GM06990 (cell line): ENCODE measurements around the gene TBC1D2.

Experiments used
- DNase-seq: peaks from one replicate; pipeline ENCODE4 v3.0.0-alpha.2; 2011; ENCODE audit not compliant: insufficient read length; ENCODE audit errors: extremely low read depth
- H3K27me3 ChIP-seq: replicated peaks from 2 replicates; pipeline ENCODE4 v1.6.0; 2011; ENCODE audit warnings: low read length; ENCODE audit not compliant: control insufficient read depth, insufficient read depth
- H3K36me3 ChIP-seq: 2 replicates; pipeline ENCODE4 v1.5.1; 2011; ENCODE audit warnings: low read length; ENCODE audit not compliant: control insufficient read depth, insufficient read depth
- H3K4me3 ChIP-seq: replicated peaks from 2 replicates; pipeline ENCODE4 v1.5.1; 2011; ENCODE audit warnings: low read depth, mild to moderate bottlenecking, control low read depth, low read length
- CTCF ChIP-seq: IDR thresholded peaks from 2 replicates; pipeline ENCODE4 v1.5.1; 2011; ENCODE audit warnings: low read length, control low read depth, mild to moderate bottlenecking, inconsistent platforms; ENCODE audit not compliant: insufficient read depth, poor library complexity, severe bottlenecking

The TBC1D2 gene

DNA sequence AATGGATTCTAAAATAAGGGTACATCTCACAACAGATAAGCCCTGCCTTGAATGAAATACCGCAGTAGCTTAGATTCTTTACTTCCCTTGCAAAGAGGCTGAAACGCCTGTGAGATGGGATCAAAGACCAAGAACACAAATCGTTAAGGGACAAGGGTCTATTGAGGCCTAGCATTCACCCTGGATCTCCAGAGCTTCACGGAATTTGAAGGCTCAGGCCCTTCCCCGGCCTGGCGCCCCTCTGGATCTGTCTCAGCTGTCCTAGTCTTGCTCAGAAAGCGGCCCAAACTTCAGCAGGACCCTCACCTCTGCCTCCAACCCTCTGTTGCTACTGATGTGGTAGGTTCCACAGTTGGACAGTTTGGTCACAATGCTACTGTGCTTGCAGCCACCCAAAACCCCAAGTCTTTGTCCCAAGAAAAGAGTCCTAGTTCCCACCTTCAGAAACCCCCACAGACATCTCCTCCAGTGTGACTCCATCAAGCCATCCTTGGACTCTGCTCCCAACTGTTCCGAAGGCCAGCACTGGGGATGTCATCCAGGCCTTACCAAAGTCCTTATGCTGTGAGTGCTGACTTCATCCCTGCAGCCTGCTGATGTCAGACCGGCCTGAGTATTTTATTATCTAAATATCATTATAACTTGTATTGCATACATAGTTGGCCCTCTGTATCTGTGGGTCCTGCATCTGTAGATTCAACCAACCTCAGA lies 72.4 kb downstream of the TBC1D2 start:
- Histone ChIP-seq H3K36me3 (no peaks in the 10 kb centered on the region), H3K27me3 (no peaks in the 10 kb centered on the region), H3K4me3 (no peak overlapping the region)
- TF ChIP-seq CTCF, result no peak
- no peak for DNase-seq

- no peak for DNase-seq
- H3K36me3 ChIP-seq, result no peaks in the 10 kb centered on the region
- H3K27me3 ChIP-seq, result no peaks in the 10 kb centered on the region
- no peak for TF ChIP-seq CTCF
- H3K4me3 ChIP-seq, result no peak overlapping the region
These were observed 73.2 kb downstream of the TBC1D2 start for GRCh38 chr9:98182069-98182820.

DNA sequence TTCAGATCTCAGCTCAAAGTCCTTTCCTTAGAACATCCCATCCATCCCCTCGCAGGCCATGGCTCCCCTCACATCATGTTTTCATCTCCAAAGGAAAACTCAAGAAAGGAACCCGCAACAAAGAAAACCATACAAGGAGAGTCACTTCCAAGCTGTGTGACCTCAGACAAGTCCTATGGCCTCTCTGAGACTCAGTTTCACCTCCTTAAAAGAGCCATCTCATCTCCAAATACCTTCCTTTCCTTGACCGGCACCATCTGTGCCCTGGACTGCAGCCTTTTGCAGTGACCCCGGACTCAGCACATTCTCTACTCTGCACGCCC lies 73.7 kb downstream of the TBC1D2 start:
- TF ChIP-seq CTCF, result no peak
- H3K27me3 ChIP-seq, result no peaks in the 10 kb centered on the region
- no peak overlapping the region for H3K4me3 ChIP-seq
- no peak for DNase-seq
- H3K36me3 ChIP-seq, result no peaks in the 10 kb centered on the region

DNA sequence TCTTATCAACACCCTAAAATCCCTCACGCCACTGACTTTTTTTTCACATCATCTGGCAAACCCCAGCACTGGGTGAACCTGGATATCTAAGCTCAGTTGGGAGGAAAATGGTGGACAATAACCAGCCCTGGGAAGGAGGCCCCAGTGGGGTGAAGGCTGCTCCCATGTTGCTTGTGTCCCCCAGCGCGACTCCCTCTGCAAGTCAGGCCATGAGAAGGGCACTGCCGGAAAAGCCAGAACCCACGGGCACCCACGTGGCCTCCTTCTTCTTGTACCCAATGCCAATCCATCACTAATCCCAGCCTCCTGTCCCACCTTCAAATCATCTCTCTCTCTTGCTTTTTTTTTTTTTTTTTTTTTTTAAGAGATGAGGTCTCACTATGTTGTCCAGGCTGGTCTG lies 74.5 kb downstream of the TBC1D2 start:
- DNase-seq, result no peak
- no peak overlapping the region for H3K4me3 ChIP-seq
- H3K27me3 ChIP-seq, result no peaks in the 10 kb centered on the region
- TF ChIP-seq CTCF, result no peak
- H3K36me3 ChIP-seq, result no peaks in the 10 kb centered on the region

- DNase-seq, result no peak
- Histone ChIP-seq H3K36me3 (no peaks in the 10 kb centered on the region), H3K4me3 (no peak overlapping the region), H3K27me3 (no peaks in the 10 kb centered on the region)
- no peak for TF ChIP-seq CTCF
These were observed 76.3 kb downstream of the TBC1D2 start for GRCh38 chr9:98178874-98179850.
